COLO668 (cell line): ENCODE data around the gene ZNF469.
"Not testable (repeated sequence)": the region's sequence is repeated elsewhere in the genome, so short reads cannot be mapped to it uniquely, and the experiment has no call there.

Experiments used
- DNase-seq: peaks from one replicate; lab custom pipeline; 2025; ENCODE audit not compliant: unreplicated experiment; lab: John Stamatoyannopoulos, UW

Gene ZNF469

GRCh38 chr16:88409296-88410065 is 26.7 kb downstream of the ZNF469 start:
- no peak for DNase-seq

- not testable (repeated sequence) for DNase-seq
These were observed 27.7 kb downstream of the ZNF469 start for GRCh38 chr16:88410297-88410968.

- DNase-seq = no peak
These were observed 29.3 kb downstream of the ZNF469 start for GRCh38 chr16:88411951-88412576.

GRCh38 chr16:88412766-88413165 is 30.0 kb downstream of the ZNF469 start:
- DNase-seq = no peak

GRCh38 chr16:88413231-88413630 is 30.5 kb downstream of the ZNF469 start:
- no peak for DNase-seq

GRCh38 chr16:88413631-88414030 is 30.9 kb downstream of the ZNF469 start:
- no peak for DNase-seq

GRCh38 chr16:88414521-88415380 is 32.0 kb downstream of the ZNF469 start:
- no peak for DNase-seq

- no peak for DNase-seq
These were observed 32.6 kb downstream of the ZNF469 start for GRCh38 chr16:88415381-88415705.

GRCh38 chr16:88415713-88416323 is 33.1 kb downstream of the ZNF469 start:
- peak; percentile 23 for DNase-seq

- no peak for DNase-seq
These were observed 33.9 kb downstream of the ZNF469 start for GRCh38 chr16:88416686-88417085.

- DNase-seq = no peak
These were observed 35.1 kb downstream of the ZNF469 start for GRCh38 chr16:88417684-88418476.

GRCh38 chr16:88418869-88419268 is 36.1 kb downstream of the ZNF469 start:
- DNase-seq = no peak

GRCh38 chr16:88419790-88420189 is 37.0 kb downstream of the ZNF469 start:
- no peak for DNase-seq

GRCh38 chr16:88420496-88420895 is 37.7 kb downstream of the ZNF469 start:
- DNase-seq = no peak

GRCh38 chr16:88421301-88421700 is 38.5 kb downstream of the ZNF469 start:
- no peak for DNase-seq

- DNase-seq = no peak
These were observed 39.2 kb downstream of the ZNF469 start for GRCh38 chr16:88421871-88422433.

GRCh38 chr16:88422733-88423447 is 40.1 kb downstream of the ZNF469 start:
- no peak for DNase-seq

GRCh38 chr16:88423448-88423850 is 40.7 kb downstream of the ZNF469 start:
- no peak for DNase-seq

- no peak for DNase-seq
These were observed 42.0 kb downstream of the ZNF469 start for GRCh38 chr16:88424587-88425235.
